Lower leg skin (tissue), 3 donors: Measurements from ENCODE around the gene SERAC1.

ENCODE experiments used
- CTCF ChIP-seq, 3 donors: fragments of 450-650 bp; IDR thresholded peaks; one replicate each; pipeline ENCODE4 v1.5.1; 2016; ENCODE audit warnings: antibody characterized with exemption in 3 of 3, mild to moderate bottlenecking in 3 of 3, moderate library complexity in 2 of 3
- POLR2A ChIP-seq, 2 donors: fragments of 450-650 bp; IDR thresholded peaks; one replicate each; pipeline ENCODE4 v1.6.1; 2016 to 2017; ENCODE audit warnings: antibody characterized with exemption in 2 of 2, mild to moderate bottlenecking in 1 of 2, moderate library complexity in 1 of 2

GRCh38 chr6:158110986-158111385, 57.1 kb downstream of the SERAC1 start:
- no peak for TF ChIP-seq CTCF (IDR thresholded peaks at IDR 0.05)
- TF ChIP-seq POLR2A (IDR thresholded peaks at IDR 0.05) = no peak
